ENCODE measurements around the gene GLRX3. TPM values are rescaled to one million over a fixed set of nuclear protein-coding genes. Genes with fewer than 3 reads are reported as not detected.
"Not testable (repeated sequence)": the region's sequence is repeated elsewhere in the genome, so short reads cannot be mapped to it uniquely, and the experiment has no call there.

GLRX3 gene
- total RNA-seq, 4 donors from 2014 or later, result 28.4 to 38.2 (median 35.9) TPM

DNA sequence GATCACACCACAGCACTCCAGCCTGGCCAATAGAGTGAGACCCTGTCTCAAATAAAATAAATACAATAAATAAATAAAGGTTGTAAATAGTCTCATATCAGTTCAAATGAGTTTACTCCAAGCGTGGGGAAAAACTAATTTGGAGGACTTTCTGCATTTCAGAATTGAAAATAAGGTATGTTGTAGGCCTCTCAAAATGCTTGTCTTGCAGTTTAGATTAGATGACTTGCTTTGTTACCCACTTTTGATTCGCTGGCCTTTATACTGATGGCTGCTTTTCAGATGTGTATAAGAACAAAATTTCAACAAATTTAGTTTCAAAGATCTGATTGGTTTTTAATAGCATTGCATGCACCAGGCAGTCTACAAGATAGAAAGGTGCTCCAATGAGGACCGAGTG lies 23.4 kb upstream of the GLRX3 start:
- peaks cover 0 to 31% (median 11%) of the 10 kb centered on the region in 4 donors for H3K4me1 ChIP-seq
- no peaks in the 10 kb centered on the region for H3K27me3 ChIP-seq
- TF ChIP-seq EP300 (IDR thresholded peaks at IDR 0.05) (no peak), POLR2A (IDR thresholded peaks at IDR 0.05) (no peak)
- TF ChIP-seq, protein P1, sequence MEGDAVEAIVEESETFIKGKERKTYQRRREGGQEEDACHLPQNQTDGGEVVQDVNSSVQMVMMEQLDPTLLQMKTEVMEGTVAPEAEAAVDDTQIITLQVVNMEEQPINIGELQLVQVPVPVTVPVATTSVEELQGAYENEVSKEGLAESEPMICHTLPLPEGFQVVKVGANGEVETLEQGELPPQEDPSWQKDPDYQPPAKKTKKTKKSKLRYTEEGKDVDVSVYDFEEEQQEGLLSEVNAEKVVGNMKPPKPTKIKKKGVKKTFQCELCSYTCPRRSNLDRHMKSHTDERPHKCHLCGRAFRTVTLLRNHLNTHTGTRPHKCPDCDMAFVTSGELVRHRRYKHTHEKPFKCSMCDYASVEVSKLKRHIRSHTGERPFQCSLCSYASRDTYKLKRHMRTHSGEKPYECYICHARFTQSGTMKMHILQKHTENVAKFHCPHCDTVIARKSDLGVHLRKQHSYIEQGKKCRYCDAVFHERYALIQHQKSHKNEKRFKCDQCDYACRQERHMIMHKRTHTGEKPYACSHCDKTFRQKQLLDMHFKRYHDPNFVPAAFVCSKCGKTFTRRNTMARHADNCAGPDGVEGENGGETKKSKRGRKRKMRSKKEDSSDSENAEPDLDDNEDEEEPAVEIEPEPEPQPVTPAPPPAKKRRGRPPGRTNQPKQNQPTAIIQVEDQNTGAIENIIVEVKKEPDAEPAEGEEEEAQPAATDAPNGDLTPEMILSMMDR (IDR thresholded peaks at IDR 0.05), result no peak
- no peak overlapping the region for H3K4me3 ChIP-seq
- 93 to 96% methylated on average over 3 of the region's 3 CpGs for WGBS, 2 donors
- no peaks in the 10 kb centered on the region for H3K36me3 ChIP-seq
- H3K27ac ChIP-seq, result no peak overlapping the region
- H3K9me3 ChIP-seq, result peaks cover 0 to 9% (median 0%) of the 10 kb centered on the region in 4 donors
- no peak for DNase-seq (ENCODE audit: low spot score in 2 of 2)

DNA sequence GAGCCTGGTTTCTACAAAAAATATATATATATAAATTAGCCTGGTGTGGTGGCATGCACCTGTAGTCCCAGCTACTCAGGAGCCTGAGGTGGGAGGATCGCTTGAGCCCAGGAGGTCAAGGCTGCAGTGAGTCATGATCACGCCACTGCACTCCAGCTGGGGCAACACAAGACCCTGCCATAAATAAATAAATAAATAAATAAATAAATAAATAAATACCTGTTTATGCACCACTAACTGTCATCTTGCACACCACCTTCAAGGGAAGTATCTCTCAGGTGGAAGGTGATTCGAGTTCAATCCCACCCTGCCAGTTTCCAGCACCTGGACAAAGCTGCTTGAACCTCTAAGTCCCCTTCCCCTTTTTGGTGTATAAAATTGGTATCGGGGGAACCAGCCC lies 19.2 kb upstream of the GLRX3 start:
- H3K9me3 ChIP-seq, result peaks cover 0 to 21% (median 0%) of the 10 kb centered on the region in 4 donors
- not testable (repeated sequence) for H3K27me3 ChIP-seq; H3K27ac ChIP-seq; H3K4me3 ChIP-seq; H3K36me3 ChIP-seq; DNase-seq (ENCODE audit: low spot score in 2 of 2)
- WGBS, 2 donors, result 97 to 98% methylated on average over 4 of the region's 4 CpGs
- H3K4me1 ChIP-seq, result peaks cover 0 to 15% (median 0%) of the 10 kb centered on the region in 4 donors

DNA sequence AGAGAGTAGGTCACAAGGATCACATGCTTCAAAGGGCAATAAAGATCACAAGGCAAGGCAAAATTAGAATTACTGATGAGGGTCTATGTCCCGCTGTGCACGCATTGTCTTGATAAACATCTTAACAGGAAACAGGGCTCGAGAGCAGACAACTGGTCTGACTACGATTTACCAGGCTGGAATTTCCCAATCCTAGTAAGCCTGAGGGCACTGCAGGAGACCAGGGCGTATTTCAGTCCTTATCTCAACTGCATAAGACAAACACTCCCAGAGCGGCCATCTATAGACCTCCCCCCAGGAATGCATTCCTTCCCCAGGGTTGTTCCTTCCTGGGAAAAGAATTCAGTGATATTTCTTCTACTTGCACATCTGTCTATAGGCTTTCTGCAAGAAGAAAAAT lies 18.7 kb upstream of the GLRX3 start:
- DNase-seq (ENCODE audit: low spot score in 2 of 2); H3K4me1 ChIP-seq: not testable (repeated sequence)

DNA sequence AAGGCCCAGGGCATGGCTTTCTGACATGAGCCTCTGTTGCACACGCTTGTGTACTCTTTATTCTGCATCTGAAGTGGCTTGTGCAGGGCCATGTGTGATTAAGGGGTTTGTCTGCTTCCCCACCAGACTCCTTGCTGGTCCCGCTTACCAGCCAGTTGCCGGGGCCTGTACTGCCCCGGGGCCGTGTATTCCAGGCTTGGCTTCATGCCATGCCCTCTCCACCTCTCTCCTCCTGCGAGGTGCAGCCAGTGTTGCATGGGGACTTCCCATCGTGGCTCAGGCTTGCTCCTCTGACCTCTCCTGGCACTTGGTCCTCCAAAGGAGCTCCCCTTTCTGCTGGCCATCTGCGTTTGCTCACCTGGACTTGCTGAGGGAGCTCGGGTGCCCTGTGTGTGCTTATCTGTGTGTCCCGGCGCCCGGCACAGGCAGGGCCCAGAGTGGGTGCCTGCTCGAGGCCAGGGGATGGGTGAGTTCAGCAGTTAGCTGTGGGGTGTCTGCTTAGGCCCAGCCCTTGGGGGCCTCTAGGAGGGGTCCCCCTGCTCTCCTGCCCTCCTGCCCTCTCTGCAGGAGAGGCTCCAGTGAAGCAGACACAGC lies 14.6 kb upstream of the GLRX3 start:
- no peak overlapping the region for H3K4me3 ChIP-seq
- WGBS, 2 donors, result 57 to 64% methylated on average over 13 of the region's 13 CpGs
- no peaks in the 10 kb centered on the region for H3K27me3 ChIP-seq
- H3K4me1 ChIP-seq, result no peaks in the 10 kb centered on the region
- TF ChIP-seq EP300 (IDR thresholded peaks at IDR 0.05) (no peak), POLR2A (IDR thresholded peaks at IDR 0.05) (no peak)
- TF ChIP-seq, protein P1 (IDR thresholded peaks at IDR 0.05), result no peak
- no peaks in the 10 kb centered on the region for H3K36me3 ChIP-seq
- DNase-seq (ENCODE audit: low spot score in 2 of 2), result no peak
- no peak overlapping the region for H3K27ac ChIP-seq
- peaks cover 0 to 21% (median 0%) of the 10 kb centered on the region in 4 donors for H3K9me3 ChIP-seq

More for the DNA sequence above, 18.7 kb upstream of the GLRX3 start:
- H3K27ac ChIP-seq, H3K36me3 ChIP-seq, H3K4me3 ChIP-seq, H3K27me3 ChIP-seq: not testable (repeated sequence)
- peaks cover 0 to 21% (median 0%) of the 10 kb centered on the region in 4 donors for H3K9me3 ChIP-seq
- WGBS, 2 donors, result 71 to 76% methylated on average over 6 of the region's 6 CpGs

DNA sequence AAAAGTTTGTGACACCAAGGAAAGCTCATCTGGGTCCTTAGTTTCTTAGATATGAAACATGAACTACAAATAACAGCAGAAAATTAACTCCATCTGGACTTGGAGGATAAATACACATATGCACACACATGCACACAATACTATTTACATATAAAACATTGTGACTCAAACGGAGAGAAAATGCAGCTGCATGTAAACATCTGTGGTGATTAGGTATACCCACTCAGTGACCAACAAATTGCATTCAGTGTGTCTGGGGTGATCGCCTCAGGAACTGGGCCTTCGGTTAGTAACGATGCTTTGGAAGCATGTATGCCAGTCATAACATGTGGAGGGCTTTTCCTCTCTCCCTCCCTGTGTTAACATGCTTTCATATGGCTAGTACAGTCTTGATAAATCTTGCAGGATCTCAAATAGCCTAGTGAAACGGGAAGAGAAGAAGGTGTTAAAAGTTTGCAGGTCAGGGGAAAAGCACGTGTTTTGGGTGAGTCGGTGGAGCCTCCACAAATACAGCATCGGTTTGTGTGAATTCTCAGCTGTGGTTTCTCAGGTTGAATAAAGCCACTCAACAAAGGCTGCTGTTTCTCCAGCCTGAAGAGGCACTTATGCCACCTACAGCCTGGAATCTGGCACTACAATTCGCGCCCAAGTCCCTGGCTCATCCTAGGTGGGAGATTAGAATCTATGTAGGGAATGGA lies 8.7 kb upstream of the GLRX3 start:
- H3K27ac ChIP-seq, result no peak overlapping the region
- peaks cover 0 to 14% (median 3%) of the 10 kb centered on the region in 4 donors for H3K4me1 ChIP-seq
- peak in 1 of 2 donors; percentile 49 for DNase-seq (ENCODE audit: low spot score in 2 of 2)
- no peaks in the 10 kb centered on the region for H3K36me3 ChIP-seq
- no peaks in the 10 kb centered on the region for H3K27me3 ChIP-seq
- TF ChIP-seq, protein P1 (IDR thresholded peaks at IDR 0.05), result peak; percentile 47 to 81 (median 77)
- TF ChIP-seq POLR2A (IDR thresholded peaks at IDR 0.05), result no peak
- H3K9me3 ChIP-seq, result no peaks in the 10 kb centered on the region
- WGBS, 2 donors, result 6 to 10% methylated on average over 10 of the region's 10 CpGs
- H3K4me3 ChIP-seq, result no peak overlapping the region

DNA sequence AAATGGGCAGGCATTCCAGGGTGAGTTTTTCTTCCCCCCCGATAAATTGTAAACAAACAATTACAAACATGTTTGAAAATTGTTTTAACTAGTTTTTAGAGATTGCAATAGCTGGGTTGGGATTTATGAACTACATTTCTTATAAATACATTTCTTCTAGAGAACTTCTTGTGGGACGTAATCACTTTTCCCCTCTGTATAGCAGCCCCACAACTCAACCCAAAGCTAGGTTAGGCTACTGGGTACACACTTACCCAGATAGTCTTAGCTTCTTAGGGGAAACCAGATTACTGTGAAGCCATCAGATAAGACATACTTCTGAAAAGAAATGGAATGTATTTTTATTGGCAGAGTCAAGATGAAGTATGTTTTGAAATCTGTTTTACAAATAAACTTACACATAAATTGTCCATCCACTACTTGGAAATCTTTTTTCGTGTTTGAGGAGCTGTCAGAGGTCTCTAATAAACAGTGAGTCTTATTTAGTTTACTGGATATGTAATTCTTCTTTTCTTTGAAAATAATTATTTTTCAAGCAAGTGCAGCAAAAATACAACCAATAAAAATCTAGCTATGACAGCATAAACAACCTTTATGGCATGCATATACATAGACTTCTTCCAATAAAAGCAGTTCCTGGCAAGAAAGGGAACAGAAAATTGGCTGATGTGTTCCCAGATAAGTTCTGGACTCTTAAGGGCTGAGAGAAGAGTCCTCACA lies 8.0 kb upstream of the GLRX3 start:
- DNase-seq (ENCODE audit: low spot score in 2 of 2), result no peak
- WGBS, 2 donors, result 36 to 38% methylated on average over 3 of the region's 3 CpGs
- Histone ChIP-seq H3K27me3 (no peaks in the 10 kb centered on the region), H3K27ac (no peak overlapping the region), H3K36me3 (no peaks in the 10 kb centered on the region), H3K9me3 (no peaks in the 10 kb centered on the region), H3K4me1 (peaks cover 0 to 14% (median 3%) of the 10 kb centered on the region in 4 donors), H3K4me3 (no peak overlapping the region)
- TF ChIP-seq, protein P1 (IDR thresholded peaks at IDR 0.05), result no peak
- no peak for TF ChIP-seq POLR2A (IDR thresholded peaks at IDR 0.05)
- no peak for TF ChIP-seq EP300 (IDR thresholded peaks at IDR 0.05)

Data from tibial nerve (tissue), 4 donors.